ENCODE results near the gene GRK4. TPM values are rescaled to one million over a fixed set of nuclear protein-coding genes. Genes with fewer than 3 reads are reported as not detected.
A peak's percentile ranks its signal among the peaks of the same experiment; 100 is the strongest.

The GRK4 gene
- total and polyA plus RNA-seq, 2 donors (not counting 1 experiment from before 2014, with no cell fraction given), result 0.73 to 2.3 TPM

DNA sequence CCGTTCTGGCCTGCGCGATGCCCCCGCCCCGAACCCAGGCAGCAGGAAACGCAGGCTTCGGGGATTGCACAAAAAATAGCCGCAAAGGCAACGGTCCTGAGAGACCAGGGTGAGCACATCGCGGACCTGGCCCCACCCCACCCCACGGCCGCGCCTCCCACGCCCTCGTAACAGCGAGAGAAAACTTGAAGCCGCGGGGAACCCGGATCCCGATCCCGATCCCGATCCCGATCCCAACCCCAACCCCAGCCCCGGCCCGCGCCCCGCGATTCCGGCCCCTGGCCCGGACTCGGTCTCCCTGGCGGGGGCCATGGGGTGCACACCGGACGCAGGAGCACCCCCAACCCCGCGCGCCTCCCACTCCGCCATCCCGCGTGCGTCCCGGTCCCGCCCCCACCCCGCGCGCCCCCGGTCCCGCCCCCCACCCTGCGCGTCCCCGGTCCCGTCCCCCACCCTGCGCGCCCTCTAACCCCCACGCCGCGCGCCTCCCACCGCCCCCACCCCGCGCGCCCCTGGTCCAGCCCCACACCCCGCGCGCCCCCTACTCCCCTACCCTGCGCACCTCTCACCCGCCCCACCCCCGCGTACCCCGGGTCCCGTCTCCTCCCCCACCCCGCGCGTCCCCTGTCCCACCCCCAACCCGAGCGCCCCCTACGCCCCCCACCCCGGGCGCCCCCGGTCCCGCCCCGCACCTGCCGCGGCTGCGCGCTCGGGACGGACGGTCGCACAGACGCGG, 29.1 kb upstream of the GRK4 start:
- peak overlapping the region in 4 of 5 experiments; percentile 78 to 96 (median 83) for H3K4me3 ChIP-seq (ENCODE audit: control extremely low read depth in 1 of 5, extremely low read depth in 1 of 5, insufficient read depth in 1 of 5, low read depth in 2 of 5, low read length in 4 of 5)
- H4K20me1 ChIP-seq (ENCODE audit: control insufficient read depth, insufficient read depth, low read length, poor library complexity, severe bottlenecking), result peaks cover 43% of the 10 kb centered on the region
- Mint-ChIP-seq H3K27me3 (no peaks in the 10 kb centered on the region), H3K4me3 (peak overlapping the region; percentile 93), H3K4me1 (peaks cover 55% of the 10 kb centered on the region), H3K9me3 (ENCODE audit: insufficient read depth) (no peaks in the 10 kb centered on the region), H3K27ac (peak overlapping the region; percentile 87)
- CTCF ChIA-PET, result interaction anchor here (1.0 to 1.5 kb wide), 3 partner anchors 19 to 170 kb away, joined by 3 to 5 read pairs (median 4); no protein-coding TSS in a partner anchor
- WGBS (ENCODE audit: insufficient coverage), result under 1% methylated on average over 45 of the region's 93 CpGs
- peaks cover 0 to 41% of the 10 kb centered on the region in 2 experiments for H3K36me3 ChIP-seq (replicated peaks in 1 of 2; ENCODE audit: control extremely low read depth in 1 of 2, control insufficient read depth in 1 of 2, extremely low read depth in 1 of 2, insufficient read depth in 2 of 2, low read length in 1 of 2)
- peak overlapping the region; percentile 92 for H2AFZ ChIP-seq (ENCODE audit: insufficient read depth, low read depth, low read length, poor library complexity, severe bottlenecking)
- intact Hi-C loops (cut with micrococcal nuclease), result loop anchor here (1.0 to 10.0 kb wide), 7 partner anchors 29 to 449 kb away; partner anchors contain the start of genes GRK4, NOP14 and TNIP2
- peak overlapping the region; percentile 99 for H3K4me2 ChIP-seq (replicated peaks; ENCODE audit: low read depth, low read length, poor library complexity, severe bottlenecking)
- H3K9ac ChIP-seq (ENCODE audit: low read length), result peak overlapping the region; percentile 95
- TF ChIP-seq, protein P1, sequence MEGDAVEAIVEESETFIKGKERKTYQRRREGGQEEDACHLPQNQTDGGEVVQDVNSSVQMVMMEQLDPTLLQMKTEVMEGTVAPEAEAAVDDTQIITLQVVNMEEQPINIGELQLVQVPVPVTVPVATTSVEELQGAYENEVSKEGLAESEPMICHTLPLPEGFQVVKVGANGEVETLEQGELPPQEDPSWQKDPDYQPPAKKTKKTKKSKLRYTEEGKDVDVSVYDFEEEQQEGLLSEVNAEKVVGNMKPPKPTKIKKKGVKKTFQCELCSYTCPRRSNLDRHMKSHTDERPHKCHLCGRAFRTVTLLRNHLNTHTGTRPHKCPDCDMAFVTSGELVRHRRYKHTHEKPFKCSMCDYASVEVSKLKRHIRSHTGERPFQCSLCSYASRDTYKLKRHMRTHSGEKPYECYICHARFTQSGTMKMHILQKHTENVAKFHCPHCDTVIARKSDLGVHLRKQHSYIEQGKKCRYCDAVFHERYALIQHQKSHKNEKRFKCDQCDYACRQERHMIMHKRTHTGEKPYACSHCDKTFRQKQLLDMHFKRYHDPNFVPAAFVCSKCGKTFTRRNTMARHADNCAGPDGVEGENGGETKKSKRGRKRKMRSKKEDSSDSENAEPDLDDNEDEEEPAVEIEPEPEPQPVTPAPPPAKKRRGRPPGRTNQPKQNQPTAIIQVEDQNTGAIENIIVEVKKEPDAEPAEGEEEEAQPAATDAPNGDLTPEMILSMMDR (IDR thresholded peaks at IDR 0.05), result no peak
- TF ChIP-seq EZH2 (IDR thresholded peaks at IDR 0.05; ENCODE audit: borderline replicate concordance, insufficient read depth, low read depth, low read length, poor library complexity, severe bottlenecking), result no peak
- peak overlapping the region; percentile 86 to 92 for H3K27ac ChIP-seq (ENCODE audit: low read length in 2 of 2)
- POLR2A ChIA-PET, result no interaction called here
- ATAC-seq (ENCODE audit: low read depth) (peak; percentile 7), DNase-seq (peak; percentile 68)
- H3K79me2 ChIP-seq (ENCODE audit: control insufficient read depth, insufficient read depth, low read length), result peaks cover 21% of the 10 kb centered on the region
- no peaks in the 10 kb centered on the region for H3K9me3 ChIP-seq (ENCODE audit: control extremely low read depth in 1 of 3, control insufficient read depth in 2 of 3, insufficient read depth in 1 of 3, low read length in 2 of 3)
- H3K4me1 ChIP-seq (ENCODE audit: control insufficient read depth in 2 of 2, insufficient read depth in 2 of 2, low read length in 2 of 2), result peaks cover 39 to 63% of the 10 kb centered on the region in 2 donors
- H3K27me3 ChIP-seq (replicated peaks in 1 of 4; ENCODE audit: control extremely low read depth in 1 of 4, control insufficient read depth in 3 of 4, insufficient read depth in 4 of 4, low read length in 3 of 4), result no peaks in the 10 kb centered on the region
